GM21825 (cell line): ENCODE measurements around the gene RBM17.
A peak's percentile ranks its signal among the peaks of the same experiment; 100 is the strongest.
"Not testable (repeated sequence)": the region's sequence is repeated elsewhere in the genome, so short reads cannot be mapped to it uniquely, and the experiment has no call there.

Source experiments
- ATAC-seq: cut with Tn5 transposase; IDR thresholded peaks from one replicate; pipeline ENCODE4 v1.9.1; 2021; ENCODE audit warnings: mild to moderate bottlenecking, moderate library complexity; ENCODE audit not compliant: unreplicated experiment

RBM17 gene

GRCh38 chr10:6151087-6151977 is 62.5 kb downstream of the RBM17 start:
- peak; percentile 74 for ATAC-seq

GRCh38 chr10:6153845-6154244 is 65.0 kb downstream of the RBM17 start:
- ATAC-seq, result no peak

- no peak for ATAC-seq
Measured at GRCh38 chr10:6154566-6154965, 65.7 kb downstream of the RBM17 start.

- ATAC-seq, result no peak
Measured at GRCh38 chr10:6158276-6158675, 69.4 kb downstream of the RBM17 start.

GRCh38 chr10:6161921-6162320 is 73.1 kb downstream of the RBM17 start:
- no peak for ATAC-seq

GRCh38 chr10:6162589-6163356 is 73.9 kb downstream of the RBM17 start:
- no peak for ATAC-seq

- peak; percentile 94 for ATAC-seq
Measured at GRCh38 chr10:6163364-6164270, 74.8 kb downstream of the RBM17 start.

- ATAC-seq, result no peak
Measured at GRCh38 chr10:6164271-6165095, 75.6 kb downstream of the RBM17 start.

- no peak for ATAC-seq
Measured at GRCh38 chr10:6165221-6165725, 76.4 kb downstream of the RBM17 start.

- ATAC-seq, result not testable (repeated sequence)
Measured at GRCh38 chr10:6165933-6166332, 77.1 kb downstream of the RBM17 start.
